Amniotic stem cell (primary cell): ENCODE data around the gene GNG2.

Experiments
- DNase-seq: peaks from one replicate; lab custom pipeline; 2025; lab: John Stamatoyannopoulos, UW

The GNG2 gene

DNA sequence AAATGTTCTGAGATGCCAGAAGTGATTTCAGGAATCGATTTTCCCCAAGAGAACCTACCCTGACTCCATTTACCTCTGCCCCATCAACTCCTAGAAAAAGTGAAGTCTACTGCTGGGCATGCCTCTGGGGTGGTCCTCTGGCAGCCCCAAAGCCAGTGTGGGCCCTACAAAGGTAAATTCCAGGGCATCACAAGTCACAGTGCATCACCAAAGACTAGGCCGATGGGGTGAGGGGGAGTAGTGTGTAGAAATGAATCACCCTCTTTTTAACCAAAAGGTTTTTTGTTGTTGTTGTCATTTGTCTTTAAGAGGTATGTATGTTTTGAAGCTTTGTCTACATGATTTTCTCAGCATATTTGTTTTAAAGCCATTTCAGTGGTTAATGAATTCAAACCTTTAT lies 82.6 kb downstream of the GNG2 start:
- DNase-seq = no peak

DNA sequence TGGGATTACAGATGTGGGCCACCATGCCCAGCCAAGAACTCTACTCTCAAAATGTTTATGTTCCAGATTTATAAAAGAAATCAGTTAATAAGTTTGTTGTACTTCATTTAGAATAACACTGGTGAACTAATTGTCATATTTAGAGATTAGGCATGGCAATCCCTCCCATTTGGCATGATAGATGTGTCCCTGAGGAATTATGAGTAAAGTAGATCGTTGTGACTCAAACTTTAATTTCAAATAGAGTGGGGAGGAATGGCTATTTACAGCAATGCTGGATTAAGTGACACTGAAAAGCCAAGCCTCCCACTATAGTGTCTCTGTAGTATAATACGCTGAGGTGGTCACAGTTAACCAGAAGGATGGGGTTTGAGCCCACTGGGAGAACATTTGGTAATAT lies 89.6 kb downstream of the GNG2 start:
- no peak for DNase-seq

DNA sequence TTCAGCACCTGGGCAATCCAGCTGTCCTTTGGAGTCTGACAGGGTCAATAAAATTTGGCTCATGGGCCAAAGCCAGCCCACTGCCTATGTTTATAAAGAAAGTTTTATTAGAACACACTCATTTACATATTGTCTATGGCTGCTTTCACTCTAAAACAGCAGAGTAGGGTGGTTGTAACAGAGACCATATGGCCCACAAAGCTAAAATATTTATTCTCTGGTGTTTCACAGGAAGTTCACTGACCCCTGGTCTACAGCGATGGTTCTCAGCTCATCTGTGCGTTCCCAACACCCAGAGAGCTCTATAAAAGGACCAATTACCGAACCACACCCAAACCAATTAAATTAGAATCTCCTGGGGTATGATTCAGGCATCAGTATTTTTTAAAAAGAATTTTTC lies 91.2 kb downstream of the GNG2 start:
- no peak for DNase-seq

DNA sequence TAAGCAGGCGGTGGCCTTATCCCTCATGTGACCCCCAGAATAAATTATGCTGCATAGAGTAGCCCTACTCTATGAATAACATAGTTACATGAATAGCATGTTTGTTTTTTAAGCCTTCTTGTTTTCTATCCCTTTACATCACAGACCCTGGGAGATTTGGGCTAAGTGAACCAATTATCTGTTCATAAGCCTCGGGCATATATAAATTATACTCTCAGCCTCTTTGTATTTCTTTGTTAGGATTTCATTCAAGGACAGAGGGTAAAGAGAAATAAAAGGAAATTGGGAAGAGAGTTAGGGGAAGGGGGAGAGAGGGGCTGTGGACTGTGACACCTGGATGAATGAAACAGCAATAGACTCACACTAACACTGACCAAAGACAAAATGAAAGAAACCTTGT lies 93.6 kb downstream of the GNG2 start:
- DNase-seq = no peak

DNA sequence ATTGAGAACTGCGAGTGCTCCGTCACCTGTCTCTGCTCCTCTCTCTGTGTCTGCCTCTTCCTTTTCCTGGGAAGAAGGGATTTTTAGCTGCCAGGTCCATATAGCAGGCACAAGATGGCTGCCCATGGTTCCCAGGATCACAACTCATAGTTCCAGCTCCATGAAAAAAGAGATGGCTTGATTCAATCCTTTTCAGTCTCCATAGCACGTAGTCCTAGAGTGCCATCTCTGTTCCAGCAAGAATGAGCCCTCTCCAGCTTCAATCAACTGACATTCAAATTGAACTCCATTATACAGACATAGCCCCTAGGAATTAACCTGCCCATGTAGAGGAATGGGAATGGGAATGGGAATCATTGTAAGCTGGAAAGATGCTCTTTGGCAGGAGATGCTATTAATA lies 94.2 kb downstream of the GNG2 start:
- no peak for DNase-seq

DNA sequence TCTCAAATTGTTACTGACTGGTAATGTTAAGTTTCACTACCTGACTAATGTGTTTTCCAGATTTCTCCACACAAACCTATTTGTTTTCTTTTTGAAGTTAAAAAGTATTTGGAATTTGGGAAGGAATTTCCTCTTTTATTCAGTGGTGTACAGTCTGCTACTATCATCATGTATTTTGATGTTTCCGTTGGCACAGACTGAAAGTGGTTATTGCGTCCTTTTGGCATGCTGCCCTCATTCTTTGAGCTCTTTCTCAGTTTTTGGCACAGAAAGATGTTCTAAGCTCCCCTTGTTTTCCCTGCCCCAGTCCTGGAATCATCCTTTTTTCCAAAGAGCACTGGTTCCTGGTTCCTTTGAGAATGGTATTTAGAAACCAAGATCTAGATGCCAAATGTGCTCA lies 97.5 kb downstream of the GNG2 start:
- DNase-seq = no peak

DNA sequence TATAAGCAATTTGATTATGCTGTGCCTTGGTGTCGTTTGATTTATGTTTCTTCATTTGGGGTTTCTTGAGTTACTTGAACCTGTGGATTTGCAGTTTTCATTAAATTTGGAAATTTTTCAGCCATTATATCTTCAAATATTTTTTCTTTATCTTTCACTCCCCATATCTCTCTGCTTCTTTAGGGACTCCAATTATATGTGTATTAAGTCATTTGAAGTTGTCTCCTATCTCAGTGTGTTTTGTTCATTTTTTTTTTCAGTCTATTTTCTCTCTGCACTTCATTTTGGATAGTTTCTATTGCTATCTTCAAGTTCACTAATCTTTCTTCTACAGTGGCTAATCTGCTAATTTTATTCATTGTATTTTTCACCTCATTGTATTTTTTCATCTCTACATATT lies 99.5 kb downstream of the GNG2 start:
- DNase-seq = no peak

DNA sequence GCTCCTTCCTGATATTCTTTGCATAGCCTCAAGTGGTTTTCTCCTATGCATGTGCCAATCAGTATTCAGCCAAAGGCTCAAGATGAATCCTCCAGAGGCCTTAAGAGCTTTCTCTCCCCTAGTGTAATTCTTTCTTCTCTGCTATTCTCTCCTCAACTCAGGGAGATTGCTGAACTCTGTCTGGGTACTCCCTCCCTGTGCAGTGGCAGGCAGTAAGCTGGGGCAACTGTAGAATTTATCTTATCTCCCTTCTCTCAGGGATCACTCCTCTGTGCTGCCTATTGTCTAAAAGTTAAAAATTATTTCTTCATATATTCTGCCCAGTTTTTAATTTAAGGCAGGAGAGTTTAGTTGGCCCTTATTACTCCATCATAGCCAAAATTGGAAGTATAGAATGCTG lies 100.5 kb downstream of the GNG2 start:
- no peak for DNase-seq

DNA sequence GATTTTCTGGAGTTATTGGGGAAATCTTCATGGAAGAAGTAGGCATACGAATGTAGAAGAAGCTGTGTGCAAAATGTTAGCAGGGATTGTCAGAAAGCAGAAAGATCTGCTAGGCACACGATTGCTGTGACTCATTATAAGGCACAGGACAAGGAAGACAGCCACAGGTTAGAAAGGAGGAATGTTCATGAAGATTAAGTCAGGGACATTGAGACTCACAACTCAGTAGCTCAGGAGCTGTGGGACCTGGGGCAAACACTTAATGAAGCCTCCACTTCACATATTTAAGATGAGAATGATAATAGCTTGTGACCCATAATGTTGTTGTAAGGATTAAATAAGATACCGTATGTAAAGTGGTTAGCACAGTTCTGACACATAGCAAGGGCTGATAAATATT lies 102.3 kb downstream of the GNG2 start:
- DNase-seq = no peak

DNA sequence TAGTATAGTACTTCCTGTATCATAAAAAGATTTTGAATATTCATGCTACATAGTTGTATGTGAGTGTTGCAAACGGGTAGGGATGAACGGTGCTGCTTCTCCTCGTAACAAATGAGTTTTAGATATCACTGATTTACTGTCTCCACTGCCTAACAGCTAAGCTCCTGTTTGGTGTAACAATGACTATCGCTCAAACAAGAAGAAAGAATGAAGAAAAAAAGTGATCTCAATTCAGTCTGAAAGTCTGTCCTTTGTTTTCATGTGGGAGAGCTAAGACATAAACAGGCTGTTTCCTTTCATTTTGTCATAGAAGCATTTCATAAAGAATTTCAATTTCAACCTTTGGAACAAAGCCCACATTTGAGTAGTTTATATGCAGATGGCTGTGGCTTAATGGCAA lies 102.9 kb downstream of the GNG2 start:
- DNase-seq = no peak

DNA sequence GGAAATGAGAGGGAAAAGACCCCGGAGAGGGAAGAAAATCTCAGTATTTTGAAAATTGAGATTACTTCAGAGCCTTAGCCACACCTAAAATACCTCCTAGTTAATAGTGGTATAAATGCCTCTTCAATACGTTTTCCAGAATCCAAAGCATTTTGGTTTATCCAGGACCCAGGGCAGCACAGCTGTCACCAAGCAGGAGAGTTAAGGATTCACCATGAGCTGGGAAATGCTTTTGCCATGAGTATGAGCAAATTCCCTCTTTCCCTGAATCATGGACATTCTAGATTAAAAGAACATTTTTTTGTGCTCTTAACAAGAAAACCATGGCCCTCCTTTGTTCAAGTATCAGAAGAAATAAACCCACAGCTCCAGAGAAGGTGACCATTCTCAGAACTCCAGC lies 107.1 kb downstream of the GNG2 start:
- DNase-seq = no peak

DNA sequence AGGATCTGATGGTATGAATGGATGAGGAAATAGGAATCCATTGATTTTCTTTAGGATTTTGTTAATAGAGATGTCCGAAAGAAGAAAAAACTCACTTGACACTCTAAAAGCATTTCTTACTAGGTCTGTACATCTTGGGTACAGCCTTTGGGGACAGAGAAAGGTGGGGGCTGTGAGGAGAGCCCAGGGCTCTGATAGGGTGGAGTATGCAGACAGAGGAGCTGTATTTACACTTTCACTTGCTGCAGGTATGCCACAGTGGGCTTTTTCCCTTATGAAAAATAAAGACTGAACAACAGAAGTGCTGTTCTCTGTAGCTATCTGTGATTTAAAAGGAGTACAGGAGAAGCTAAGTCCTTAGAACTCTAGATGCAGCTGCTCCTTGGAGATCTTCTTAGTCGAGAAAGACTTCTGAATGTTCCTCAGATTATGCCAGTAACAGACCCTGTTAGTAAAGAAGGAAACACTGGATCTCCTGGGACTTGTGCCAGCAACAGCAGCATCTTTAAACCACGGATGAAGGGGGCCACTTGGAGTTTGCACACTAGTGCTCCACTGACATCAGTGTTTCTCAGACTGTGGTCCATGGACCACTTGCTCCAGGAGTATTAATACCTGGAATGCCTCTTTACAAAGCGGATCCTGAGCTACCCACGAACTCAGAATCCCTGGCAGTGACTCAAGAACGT lies 109.6 kb downstream of the GNG2 start:
- DNase-seq = no peak

DNA sequence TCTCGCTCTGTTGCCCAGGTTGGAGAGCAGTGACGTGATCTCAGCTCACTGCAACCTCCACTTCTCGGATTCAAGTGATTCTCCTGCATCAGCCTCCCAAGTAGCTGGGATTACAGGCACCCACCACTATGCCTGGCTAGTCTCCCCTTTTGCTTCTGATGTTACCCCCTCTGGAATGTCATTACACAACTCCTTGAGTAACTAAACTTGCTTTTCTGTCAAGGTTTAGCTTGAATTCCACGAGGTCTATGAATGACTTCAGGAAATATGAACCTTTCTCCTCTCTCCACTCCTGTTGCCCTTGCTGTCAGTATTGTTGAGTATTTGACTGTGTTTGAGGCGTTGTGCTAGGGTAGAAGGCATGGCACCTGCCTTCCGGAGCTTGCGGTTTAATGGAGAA lies 112.2 kb downstream of the GNG2 start:
- DNase-seq = no peak

DNA sequence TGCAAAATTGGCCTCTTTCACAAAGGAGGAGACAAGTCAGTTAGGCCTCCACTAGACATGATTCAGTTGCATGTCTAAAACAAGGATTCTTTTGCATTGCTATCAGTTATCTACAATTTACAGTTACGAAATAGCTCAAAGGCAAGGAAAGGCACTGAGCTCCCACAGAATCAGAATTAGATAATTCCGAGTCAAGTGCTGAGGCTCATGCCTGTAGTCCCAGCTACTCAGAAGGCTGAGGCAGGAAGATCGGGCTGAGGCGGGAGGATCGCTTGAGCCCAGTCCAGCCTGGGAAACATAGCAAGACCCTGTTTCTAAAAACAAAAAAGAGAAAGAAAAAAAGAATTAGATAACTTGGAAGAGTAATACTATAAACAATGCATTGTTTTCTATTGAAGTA lies 116.7 kb downstream of the GNG2 start:
- DNase-seq = no peak

DNA sequence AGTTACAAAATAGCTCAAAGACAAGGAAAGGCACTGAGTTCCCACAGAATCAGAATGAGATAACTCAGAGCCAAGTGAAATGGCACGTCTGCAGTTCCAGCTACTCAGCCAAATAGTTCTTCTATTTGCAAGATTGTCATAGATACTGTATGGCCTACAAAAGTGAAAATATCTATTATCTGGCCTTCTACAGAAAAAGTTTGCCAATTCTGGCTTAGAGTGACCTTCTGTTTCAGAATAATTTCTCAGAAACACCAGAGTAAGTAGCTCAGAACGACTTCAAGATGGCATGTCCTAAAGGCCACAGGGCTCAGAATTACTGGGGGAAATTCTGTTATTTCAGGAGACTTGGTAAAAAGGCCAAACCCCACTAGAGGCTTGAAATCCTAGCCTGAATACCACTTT lies 118.3 kb downstream of the GNG2 start:
- no peak for DNase-seq

DNA sequence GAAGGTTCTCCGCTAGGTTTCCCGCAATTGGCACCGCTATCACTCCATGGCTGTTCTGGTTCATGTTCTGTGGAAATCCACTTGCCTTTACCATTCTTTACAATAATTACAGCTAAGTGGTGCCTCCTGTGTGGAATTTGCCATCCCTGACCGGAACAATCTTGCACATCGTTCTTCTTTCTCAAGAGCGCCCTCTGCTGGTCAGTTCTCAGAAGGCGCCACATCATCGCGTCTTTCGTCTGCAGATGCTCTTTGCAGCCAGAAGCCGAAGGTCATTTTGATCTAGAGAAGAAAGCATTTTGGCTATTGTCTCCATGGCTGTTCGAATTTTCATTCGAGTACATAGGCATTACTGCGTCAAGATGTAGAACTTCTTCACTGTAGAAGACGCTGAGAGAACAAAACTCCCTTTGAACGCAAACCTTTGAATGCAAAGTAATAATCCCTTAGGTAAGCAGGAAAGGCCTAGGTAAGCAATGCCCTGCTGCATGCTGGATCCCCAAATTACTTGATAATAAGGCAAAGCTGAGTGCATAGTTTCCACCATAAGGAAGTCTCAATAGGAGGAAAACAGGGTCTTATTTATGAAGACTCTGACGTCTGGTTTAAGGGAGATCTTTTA lies 118.8 kb downstream of the GNG2 start:
- DNase-seq = peak; percentile 35

DNA sequence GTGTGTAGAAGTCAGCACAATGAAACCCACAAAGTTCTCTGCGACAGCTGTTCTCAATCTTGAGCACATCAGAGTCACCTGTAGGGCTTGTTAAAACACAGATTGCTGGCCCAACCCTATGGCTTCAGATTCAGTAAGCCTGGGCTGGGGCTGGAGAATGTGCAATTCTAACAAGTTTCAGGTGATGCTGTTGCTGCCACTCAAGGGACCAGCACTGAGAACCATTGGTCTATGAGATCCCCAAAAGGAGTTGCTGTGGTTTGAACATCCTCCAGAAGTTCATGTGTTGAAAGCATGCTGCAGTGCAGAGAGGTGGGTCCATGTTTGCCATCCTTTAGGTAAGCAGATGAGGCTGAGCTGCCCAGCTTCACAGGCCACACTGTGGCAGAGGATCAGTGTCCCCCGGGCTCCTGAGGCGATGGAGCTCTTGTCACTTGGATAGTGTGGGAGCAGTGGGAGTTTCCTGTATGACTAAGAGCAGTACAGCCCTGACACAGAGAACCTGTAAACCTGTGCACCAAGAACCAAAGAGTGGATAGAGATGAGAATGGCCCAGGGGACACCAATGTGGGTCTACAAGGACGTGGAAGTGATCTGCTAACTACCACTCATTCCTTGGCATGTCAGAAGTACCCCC lies 120.9 kb downstream of the GNG2 start:
- DNase-seq = no peak

DNA sequence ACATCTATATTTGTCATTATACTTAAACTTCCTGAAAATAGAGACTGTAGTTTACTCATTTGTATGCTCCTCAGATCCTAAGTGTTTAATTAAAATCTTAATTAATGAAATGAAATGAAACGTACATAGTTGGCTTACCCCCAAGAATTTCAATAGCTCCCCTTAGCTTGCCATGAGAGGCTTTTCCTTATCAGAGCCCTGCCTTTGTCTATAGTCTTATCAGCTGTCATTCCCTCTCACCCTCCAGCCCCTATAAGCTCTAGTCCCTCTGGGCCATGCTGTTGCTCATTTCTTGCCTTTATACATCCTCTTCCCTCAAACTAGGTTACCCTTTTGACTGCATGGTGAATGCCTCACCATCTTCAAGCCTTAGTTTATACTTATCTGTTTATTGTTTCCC lies 127.8 kb downstream of the GNG2 start:
- no peak for DNase-seq

DNA sequence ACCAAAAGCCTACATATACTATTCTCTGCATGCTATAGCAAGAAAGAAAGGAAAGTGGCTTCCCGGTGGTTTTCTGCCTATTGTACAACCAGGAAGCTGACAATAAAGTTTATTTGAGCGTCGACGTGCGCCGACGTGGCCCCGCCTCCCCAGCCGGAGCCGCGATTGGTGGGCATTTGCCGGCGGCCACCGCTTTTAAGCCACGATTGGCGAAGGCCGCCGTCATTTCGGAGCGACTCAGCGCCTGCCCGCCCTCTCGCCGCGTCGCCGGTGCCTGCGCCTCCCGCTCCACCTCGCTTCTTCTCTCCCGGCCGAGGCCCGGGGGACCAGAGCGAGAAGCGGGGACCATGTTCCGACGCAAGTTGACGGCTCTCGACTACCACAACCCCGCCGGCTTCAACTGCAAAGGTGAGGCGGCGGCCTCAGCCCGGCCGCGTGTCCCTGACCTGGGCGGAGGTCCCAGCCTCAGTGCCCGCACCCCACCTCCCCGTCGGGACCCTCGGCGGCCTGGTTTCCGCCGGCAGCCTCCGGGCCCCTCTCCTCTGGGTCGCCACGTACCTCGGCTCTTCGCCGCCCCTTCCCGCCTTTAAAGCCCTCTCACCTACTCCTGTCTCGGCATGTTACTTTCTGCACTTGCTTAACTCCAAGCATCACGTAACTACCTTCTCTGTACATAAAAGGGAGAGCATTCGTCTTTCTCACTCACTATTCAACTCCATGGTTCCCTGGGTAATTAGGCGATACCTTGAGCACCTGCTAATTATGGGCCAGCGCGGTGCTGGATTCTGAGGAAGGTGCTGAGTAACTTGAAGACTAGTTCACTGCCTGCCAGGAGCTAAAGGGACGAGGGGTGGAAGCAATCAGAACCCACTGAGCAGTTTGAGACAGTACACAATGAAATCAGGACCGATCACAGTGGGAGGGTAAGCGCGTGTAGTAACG lies 129.2 kb downstream of the GNG2 start, which contains the start of gene RTRAF:
TSS of gene RTRAF (plus strand) at position 254 of the 942 bp plus-strand sequence. CDS start at position 348, 94 bp downstream.
- DNase-seq = peak; percentile 89

DNA sequence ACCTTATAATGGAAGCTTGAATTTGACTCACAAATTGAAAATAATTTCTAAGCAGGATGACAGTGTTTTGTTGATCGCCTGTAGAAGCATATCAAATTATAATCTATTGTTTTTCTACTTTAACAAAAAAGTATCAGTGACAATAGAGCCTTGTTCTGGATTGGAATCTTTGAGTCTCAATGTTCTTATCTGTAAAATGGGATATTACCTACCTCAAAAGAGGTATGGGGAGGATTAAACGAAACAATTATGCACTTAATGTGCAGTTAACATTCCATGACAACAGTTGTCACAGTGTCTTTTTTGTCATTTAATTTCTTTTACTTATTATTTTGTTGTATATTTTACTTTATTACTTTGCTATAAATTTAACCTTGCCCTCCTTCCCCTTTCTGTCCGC lies 130.1 kb downstream of the GNG2 start:
- no peak for DNase-seq

DNA sequence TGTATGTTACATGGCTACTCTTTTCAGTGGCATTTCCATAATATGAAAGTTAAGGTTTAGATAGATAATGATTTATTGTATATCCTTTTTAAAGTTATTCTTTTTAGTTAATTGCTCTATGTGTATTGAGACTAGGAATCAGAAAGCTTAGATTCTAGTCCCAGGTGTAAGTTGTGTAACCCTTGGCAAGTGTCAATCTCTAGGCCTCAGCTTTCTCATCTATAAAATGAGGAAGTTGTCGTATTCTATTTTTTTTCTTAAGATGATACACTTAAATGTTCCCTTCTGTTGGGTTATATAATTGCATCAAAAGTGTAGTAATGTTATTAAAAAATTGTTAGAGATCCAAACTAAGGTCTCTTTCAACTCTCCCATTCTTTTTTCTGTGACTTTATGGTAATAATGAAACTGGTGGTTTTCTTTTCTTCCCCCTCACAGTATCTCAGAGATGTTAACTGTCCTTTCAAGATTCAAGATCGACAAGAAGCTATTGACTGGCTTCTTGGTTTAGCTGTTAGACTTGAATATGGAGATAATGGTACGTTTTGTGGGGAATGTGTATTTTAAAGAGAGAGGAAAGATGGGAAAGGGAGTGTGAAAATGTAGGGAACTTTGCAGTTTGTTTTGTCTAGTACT lies 133.0 kb downstream of the GNG2 start:
- no peak for DNase-seq

DNA sequence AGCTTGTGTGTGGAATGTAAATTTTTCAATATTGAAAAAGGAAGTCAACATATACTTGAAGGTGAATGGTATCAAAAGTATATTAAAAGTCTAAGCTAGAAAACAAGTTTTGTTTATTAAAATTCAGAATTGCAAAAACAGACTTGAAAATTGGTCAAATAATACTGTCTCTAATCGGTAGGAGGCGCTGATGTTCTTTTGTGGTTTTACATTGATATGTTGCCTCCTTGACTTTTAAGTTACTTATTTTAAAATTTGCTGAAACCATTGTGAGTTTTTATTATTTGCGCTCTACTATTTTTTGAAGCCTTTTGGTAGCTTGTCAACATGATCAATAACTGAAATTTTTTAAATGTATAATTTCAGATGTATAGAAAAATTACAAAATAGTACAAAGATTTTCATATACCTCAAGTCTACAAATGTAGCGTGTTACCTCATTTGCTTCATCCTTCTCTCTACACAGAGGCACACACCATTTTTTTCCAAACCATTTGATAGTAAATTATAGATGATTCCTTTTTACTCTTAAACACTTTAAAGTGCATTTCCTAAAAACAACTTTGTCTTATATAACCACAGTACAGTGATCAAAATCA lies 135.8 kb downstream of the GNG2 start:
- peak; percentile 22 for DNase-seq
